Stimulated activated naive CD8-positive, alpha-beta T cell treated with anti-CD3 and anti-CD28 coated beads, Interleukin-15, Interleukin-2, amounts not matched to agents 100 ng/mL and 50 ng/mL, for 24 hours (primary cell): ENCODE data around the gene MITF.

Experiments used
- H3K27ac Mint-ChIP-seq: one replicate; pipeline ENCODE4 v1.8.0; 2021; ENCODE audit warnings: mild to moderate bottlenecking, mixed read lengths
- H3K27me3 Mint-ChIP-seq: one replicate; pipeline ENCODE4 v1.8.0; 2021; ENCODE audit warnings: mixed read lengths
- H3K36me3 Mint-ChIP-seq: one replicate; pipeline ENCODE4 v1.8.0; 2021; ENCODE audit warnings: low read depth, mixed read lengths
- H3K4me1 Mint-ChIP-seq: one replicate; pipeline ENCODE4 v1.8.0; 2021; ENCODE audit warnings: low read depth, mixed read lengths
- H3K4me3 Mint-ChIP-seq: one replicate; pipeline ENCODE4 v1.8.0; 2021; ENCODE audit warnings: mild to moderate bottlenecking, mixed read lengths
- H3K9me3 Mint-ChIP-seq: one replicate; pipeline ENCODE4 v1.8.0; 2021; ENCODE audit warnings: mixed read lengths

Gene MITF

GRCh38 chr3:69811452-69812401 lies 72.5 kb downstream of the MITF start:
- H3K9me3 Mint-ChIP-seq = no peaks in the 10 kb centered on the region
- H3K4me3 Mint-ChIP-seq = no peak overlapping the region
- H3K36me3 Mint-ChIP-seq = no peaks in the 10 kb centered on the region
- H3K4me1 Mint-ChIP-seq = no peaks in the 10 kb centered on the region
- H3K27ac Mint-ChIP-seq = no peak overlapping the region
- peaks cover 3% of the 10 kb centered on the region for H3K27me3 Mint-ChIP-seq

GRCh38 chr3:69815970-69816369 lies 76.7 kb downstream of the MITF start:
- Mint-ChIP-seq H3K9me3 (no peaks in the 10 kb centered on the region), H3K4me1 (no peaks in the 10 kb centered on the region), H3K27ac (no peak overlapping the region), H3K27me3 (peaks cover 4% of the 10 kb centered on the region), H3K4me3 (no peak overlapping the region), H3K36me3 (no peaks in the 10 kb centered on the region)

GRCh38 chr3:69817988-69818387 lies 78.7 kb downstream of the MITF start:
- H3K36me3 Mint-ChIP-seq = no peaks in the 10 kb centered on the region
- peaks cover 4% of the 10 kb centered on the region for H3K27me3 Mint-ChIP-seq
- no peaks in the 10 kb centered on the region for H3K4me1 Mint-ChIP-seq
- no peak overlapping the region for H3K4me3 Mint-ChIP-seq
- no peaks in the 10 kb centered on the region for H3K9me3 Mint-ChIP-seq
- H3K27ac Mint-ChIP-seq = no peak overlapping the region

- peaks cover 4% of the 10 kb centered on the region for H3K27me3 Mint-ChIP-seq
- no peak overlapping the region for H3K27ac Mint-ChIP-seq
- H3K4me3 Mint-ChIP-seq = no peak overlapping the region
- H3K36me3 Mint-ChIP-seq = no peaks in the 10 kb centered on the region
- H3K4me1 Mint-ChIP-seq = no peaks in the 10 kb centered on the region
- no peaks in the 10 kb centered on the region for H3K9me3 Mint-ChIP-seq
Observed at GRCh38 chr3:69819282-69819681, 80.0 kb downstream of the MITF start.

- H3K9me3 Mint-ChIP-seq = no peaks in the 10 kb centered on the region
- peaks cover 4% of the 10 kb centered on the region for H3K27me3 Mint-ChIP-seq
- H3K36me3 Mint-ChIP-seq = no peaks in the 10 kb centered on the region
- no peak overlapping the region for H3K27ac Mint-ChIP-seq
- H3K4me1 Mint-ChIP-seq = no peaks in the 10 kb centered on the region
- H3K4me3 Mint-ChIP-seq = no peak overlapping the region
Observed at GRCh38 chr3:69821133-69821532, 81.9 kb downstream of the MITF start.

GRCh38 chr3:69823743-69824142 lies 84.5 kb downstream of the MITF start:
- H3K4me3 Mint-ChIP-seq = no peak overlapping the region
- no peaks in the 10 kb centered on the region for H3K27me3 Mint-ChIP-seq
- no peaks in the 10 kb centered on the region for H3K36me3 Mint-ChIP-seq
- no peaks in the 10 kb centered on the region for H3K4me1 Mint-ChIP-seq
- no peak overlapping the region for H3K27ac Mint-ChIP-seq
- H3K9me3 Mint-ChIP-seq = no peaks in the 10 kb centered on the region

GRCh38 chr3:69825446-69825845 lies 86.2 kb downstream of the MITF start:
- H3K27me3 Mint-ChIP-seq = no peaks in the 10 kb centered on the region
- H3K4me1 Mint-ChIP-seq = no peaks in the 10 kb centered on the region
- no peaks in the 10 kb centered on the region for H3K9me3 Mint-ChIP-seq
- no peak overlapping the region for H3K4me3 Mint-ChIP-seq
- H3K27ac Mint-ChIP-seq = no peak overlapping the region
- H3K36me3 Mint-ChIP-seq = no peaks in the 10 kb centered on the region

GRCh38 chr3:69827127-69827526 lies 87.9 kb downstream of the MITF start:
- no peaks in the 10 kb centered on the region for H3K9me3 Mint-ChIP-seq
- no peaks in the 10 kb centered on the region for H3K4me1 Mint-ChIP-seq
- no peaks in the 10 kb centered on the region for H3K36me3 Mint-ChIP-seq
- no peak overlapping the region for H3K4me3 Mint-ChIP-seq
- no peak overlapping the region for H3K27ac Mint-ChIP-seq
- no peaks in the 10 kb centered on the region for H3K27me3 Mint-ChIP-seq

- Mint-ChIP-seq H3K9me3 (no peaks in the 10 kb centered on the region), H3K36me3 (no peaks in the 10 kb centered on the region), H3K4me3 (no peak overlapping the region), H3K27ac (no peak overlapping the region), H3K4me1 (no peaks in the 10 kb centered on the region), H3K27me3 (no peaks in the 10 kb centered on the region)
Observed at GRCh38 chr3:69828817-69829216, 89.6 kb downstream of the MITF start.

- Mint-ChIP-seq H3K36me3 (no peaks in the 10 kb centered on the region), H3K4me3 (no peak overlapping the region), H3K27ac (no peak overlapping the region), H3K4me1 (no peaks in the 10 kb centered on the region), H3K27me3 (no peaks in the 10 kb centered on the region), H3K9me3 (peaks cover 5% of the 10 kb centered on the region)
Observed at GRCh38 chr3:69830147-69830546, 90.9 kb downstream of the MITF start.

GRCh38 chr3:69831737-69832136 lies 92.5 kb downstream of the MITF start:
- Mint-ChIP-seq H3K27me3 (no peaks in the 10 kb centered on the region), H3K9me3 (peaks cover 5% of the 10 kb centered on the region)

GRCh38 chr3:69833591-69833990 lies 94.3 kb downstream of the MITF start:
- no peaks in the 10 kb centered on the region for H3K27me3 Mint-ChIP-seq
- peaks cover 5% of the 10 kb centered on the region for H3K9me3 Mint-ChIP-seq
- H3K4me1 Mint-ChIP-seq = no peaks in the 10 kb centered on the region
- H3K4me3 Mint-ChIP-seq = no peak overlapping the region
- no peaks in the 10 kb centered on the region for H3K36me3 Mint-ChIP-seq
- no peak overlapping the region for H3K27ac Mint-ChIP-seq

More at GRCh38 chr3:69831737-69832136, 92.5 kb downstream of the MITF start:
- Mint-ChIP-seq H3K4me1 (no peaks in the 10 kb centered on the region), H3K4me3 (no peak overlapping the region), H3K27ac (no peak overlapping the region), H3K36me3 (no peaks in the 10 kb centered on the region)

GRCh38 chr3:69838217-69838616 lies 99.0 kb downstream of the MITF start:
- H3K4me3 Mint-ChIP-seq = no peak overlapping the region
- H3K27ac Mint-ChIP-seq = no peak overlapping the region
- H3K36me3 Mint-ChIP-seq = no peaks in the 10 kb centered on the region
- no peaks in the 10 kb centered on the region for H3K4me1 Mint-ChIP-seq
- peaks cover 10% of the 10 kb centered on the region for H3K9me3 Mint-ChIP-seq
- no peaks in the 10 kb centered on the region for H3K27me3 Mint-ChIP-seq

GRCh38 chr3:69838696-69839515 lies 99.6 kb downstream of the MITF start:
- peaks cover 10% of the 10 kb centered on the region for H3K9me3 Mint-ChIP-seq
- no peaks in the 10 kb centered on the region for H3K36me3 Mint-ChIP-seq
- H3K4me1 Mint-ChIP-seq = no peaks in the 10 kb centered on the region
- no peak overlapping the region for H3K4me3 Mint-ChIP-seq
- H3K27me3 Mint-ChIP-seq = no peaks in the 10 kb centered on the region
- no peak overlapping the region for H3K27ac Mint-ChIP-seq

GRCh38 chr3:69842351-69842750 lies 103.1 kb downstream of the MITF start:
- H3K27me3 Mint-ChIP-seq = no peaks in the 10 kb centered on the region
- H3K4me3 Mint-ChIP-seq = no peak overlapping the region
- peaks cover 5% of the 10 kb centered on the region for H3K9me3 Mint-ChIP-seq
- no peak overlapping the region for H3K27ac Mint-ChIP-seq
- no peaks in the 10 kb centered on the region for H3K36me3 Mint-ChIP-seq
- no peaks in the 10 kb centered on the region for H3K4me1 Mint-ChIP-seq
